GM21367 (cell line): ENCODE results near the gene CCDC148.
"Not testable (repeated sequence)": the region's sequence is repeated elsewhere in the genome, so short reads cannot be mapped to it uniquely, and the experiment has no call there.

Experiments used
- ATAC-seq: cut with Tn5 transposase; IDR thresholded peaks from one replicate; pipeline ENCODE4 v1.9.1; 2021; ENCODE audit not compliant: unreplicated experiment

Gene CCDC148

DNA sequence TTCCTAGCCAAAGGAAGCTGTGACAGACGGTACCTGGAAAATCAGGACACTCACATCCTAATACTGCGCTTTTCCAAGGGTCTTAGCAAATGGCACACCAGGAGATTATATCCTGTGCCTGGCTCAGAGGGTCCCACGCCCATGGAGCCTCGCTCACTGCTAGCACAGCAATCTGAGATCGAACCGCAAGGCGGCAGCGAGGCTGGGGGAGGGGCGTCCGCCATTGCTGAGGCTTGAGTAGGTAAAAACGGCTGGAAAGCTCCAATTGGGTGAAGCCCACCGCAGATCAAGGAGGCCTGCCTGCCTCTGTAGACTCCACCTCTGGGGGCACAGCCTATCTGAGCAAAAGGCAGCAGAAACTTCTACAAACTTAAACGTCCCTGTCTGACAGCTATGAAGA, 22.8 kb downstream of the CCDC148 start:
- not testable (repeated sequence) for ATAC-seq

DNA sequence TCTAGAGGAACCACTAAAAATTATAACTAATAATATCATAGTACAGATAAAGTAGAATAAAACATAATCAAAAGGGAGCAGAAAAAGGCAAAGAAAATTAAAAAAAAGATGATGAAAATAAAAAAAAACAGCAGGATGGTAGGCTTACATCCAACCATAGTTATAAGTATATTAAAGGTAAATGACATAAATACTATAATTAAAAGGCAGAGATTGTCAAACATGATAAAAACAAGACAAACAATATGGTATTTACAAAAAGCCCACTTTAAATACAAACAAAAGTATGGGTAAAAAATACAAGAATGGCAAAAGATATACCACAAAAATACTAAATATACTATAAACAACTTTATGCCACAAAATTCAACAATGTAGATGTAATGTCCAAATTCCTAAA, 24.4 kb downstream of the CCDC148 start:
- ATAC-seq, result no peak

GRCh38 chr2:158414538-158414937, 42.0 kb downstream of the CCDC148 start:
- no peak for ATAC-seq

DNA sequence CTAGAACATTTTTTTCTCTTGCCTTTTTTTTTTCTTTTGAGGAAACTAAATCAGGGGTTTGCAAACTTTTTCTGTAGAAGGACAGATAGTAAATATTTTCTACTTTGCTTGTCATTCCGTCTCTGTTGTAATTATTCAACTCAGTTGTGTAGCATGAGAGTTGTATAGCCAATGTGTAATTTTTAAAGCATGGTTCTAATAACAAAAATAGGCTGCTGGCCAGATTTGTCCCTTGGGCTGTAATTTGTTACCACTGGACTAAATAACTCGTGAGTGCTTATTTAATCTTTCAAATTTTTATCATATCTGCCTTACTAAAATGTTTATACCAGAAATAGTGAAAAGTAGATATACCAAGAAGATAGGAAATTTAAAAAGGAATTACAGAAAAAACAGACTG, 43.0 kb downstream of the CCDC148 start:
- no peak for ATAC-seq

- no peak for ATAC-seq
These were observed 44.3 kb downstream of the CCDC148 start for GRCh38 chr2:158412206-158412605.

- ATAC-seq, result no peak
These were observed 44.8 kb downstream of the CCDC148 start for GRCh38 chr2:158411748-158412147.

GRCh38 chr2:158410132-158410531, 46.4 kb downstream of the CCDC148 start:
- ATAC-seq, result no peak

DNA sequence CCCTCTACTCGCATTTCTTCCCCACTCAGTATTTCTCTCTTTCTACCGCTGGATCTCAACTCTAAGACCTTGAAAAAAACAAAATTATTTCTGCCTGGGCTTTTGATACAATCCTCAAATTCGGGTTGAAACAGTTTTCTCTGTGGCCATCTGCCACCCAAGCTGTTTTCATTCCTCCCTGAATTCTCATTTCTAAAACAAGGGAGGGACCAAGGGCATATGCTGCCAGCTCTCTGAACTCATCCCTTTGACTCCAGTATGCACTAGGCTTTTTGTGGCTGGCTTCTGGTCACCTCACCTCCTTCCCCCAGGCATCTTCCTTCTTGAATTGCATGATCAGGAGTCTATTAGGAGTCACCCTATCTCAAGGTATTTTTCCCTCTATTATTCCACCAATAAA, 49.5 kb downstream of the CCDC148 start:
- no peak for ATAC-seq

DNA sequence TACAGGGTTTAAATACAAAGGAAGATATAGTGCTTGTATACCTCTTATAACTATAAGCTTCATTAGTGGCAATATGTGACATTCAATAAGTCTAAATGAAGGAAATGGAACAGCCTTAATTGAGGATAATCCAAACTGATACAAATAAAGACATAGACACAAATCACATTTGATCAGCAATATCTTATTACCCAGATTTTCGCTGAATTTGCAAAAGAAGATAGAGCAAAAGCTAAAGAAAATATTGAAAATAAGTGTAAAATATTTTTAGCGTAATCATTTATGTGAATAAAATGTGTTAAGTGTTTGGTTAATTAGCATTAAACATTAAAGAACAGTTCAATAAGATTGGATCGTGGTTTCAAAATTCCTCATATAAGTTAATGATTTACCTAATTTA, 51.2 kb downstream of the CCDC148 start:
- no peak for ATAC-seq

DNA sequence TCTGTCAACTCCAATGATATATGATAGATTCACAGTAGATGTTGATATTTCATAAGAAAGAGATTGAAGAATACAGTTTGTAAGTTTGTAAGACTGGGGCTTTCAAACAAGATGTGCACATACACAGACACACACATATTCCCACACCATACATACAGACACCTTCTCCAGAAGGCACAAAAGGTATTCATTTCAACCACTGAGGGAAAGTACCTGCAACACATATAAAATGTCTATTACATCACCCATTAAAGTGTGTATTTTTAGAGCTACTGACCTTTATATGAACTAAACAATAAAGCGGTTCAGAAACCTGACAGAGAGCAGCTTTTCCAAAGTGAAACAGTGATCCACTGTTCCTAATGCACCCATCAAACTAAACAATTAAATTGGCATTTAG, 53.3 kb downstream of the CCDC148 start:
- ATAC-seq, result no peak

DNA sequence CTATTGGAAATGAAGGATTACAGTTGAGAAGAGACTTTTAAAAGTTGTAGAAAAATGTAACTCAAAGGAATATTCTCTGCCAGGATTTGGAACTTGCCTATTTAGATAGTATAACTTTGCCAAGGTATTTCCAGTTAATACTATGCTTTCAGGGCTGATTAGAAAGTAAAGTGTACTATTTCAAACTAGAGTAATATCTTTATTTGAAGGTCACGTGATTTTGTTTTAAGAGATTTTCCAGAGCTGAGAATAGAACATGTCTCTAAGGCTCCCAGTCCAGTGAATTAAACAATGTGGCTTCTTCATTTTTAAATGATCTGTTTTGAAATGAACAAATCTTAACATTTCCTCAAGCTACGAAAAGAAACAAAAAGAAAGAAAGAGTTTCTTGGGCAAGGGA, 53.9 kb downstream of the CCDC148 start:
- ATAC-seq, result no peak

DNA sequence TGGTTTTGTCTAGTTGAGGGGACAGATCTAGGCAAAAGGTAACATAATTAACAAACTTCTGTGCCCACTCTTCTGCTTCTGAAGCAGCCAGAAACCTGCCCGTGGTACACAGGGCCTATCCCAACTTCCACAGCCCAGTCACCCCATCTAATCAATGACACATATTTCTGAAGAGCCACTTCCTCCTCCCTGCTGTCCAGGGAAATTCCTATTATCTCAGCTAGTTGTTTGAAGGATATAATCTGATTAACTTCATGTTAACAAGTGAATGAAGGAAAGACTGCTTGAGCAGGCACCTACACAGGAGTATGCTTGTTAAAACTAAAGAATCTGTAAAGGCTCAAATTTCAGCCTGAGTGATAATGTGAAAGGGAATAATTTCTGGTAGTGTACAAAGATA, 61.4 kb downstream of the CCDC148 start:
- no peak for ATAC-seq

GRCh38 chr2:158394453-158394852, 62.1 kb downstream of the CCDC148 start:
- no peak for ATAC-seq

GRCh38 chr2:158393886-158394285, 62.7 kb downstream of the CCDC148 start:
- ATAC-seq, result no peak

DNA sequence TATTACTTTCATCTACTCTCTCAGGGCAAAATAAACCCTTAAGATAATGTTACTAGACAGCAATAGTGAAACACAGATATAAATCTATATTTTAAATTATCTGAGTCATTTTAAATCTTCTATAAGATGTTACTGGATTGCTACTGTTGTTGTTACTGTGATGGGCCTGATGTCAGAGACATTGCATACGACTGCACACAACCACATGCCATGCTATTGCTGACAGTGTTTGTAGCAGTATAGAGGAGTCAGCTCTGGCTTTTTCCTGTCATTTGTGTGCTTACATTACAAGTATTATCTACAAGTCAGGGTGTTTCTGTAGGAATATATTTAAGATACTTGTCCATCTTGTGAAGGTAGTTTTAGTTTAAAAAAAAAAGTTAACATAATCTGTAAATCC, 63.9 kb downstream of the CCDC148 start:
- no peak for ATAC-seq

GRCh38 chr2:158391876-158392275, 64.7 kb downstream of the CCDC148 start:
- no peak for ATAC-seq

- ATAC-seq, result no peak
These were observed 65.2 kb downstream of the CCDC148 start for GRCh38 chr2:158391361-158391760.

DNA sequence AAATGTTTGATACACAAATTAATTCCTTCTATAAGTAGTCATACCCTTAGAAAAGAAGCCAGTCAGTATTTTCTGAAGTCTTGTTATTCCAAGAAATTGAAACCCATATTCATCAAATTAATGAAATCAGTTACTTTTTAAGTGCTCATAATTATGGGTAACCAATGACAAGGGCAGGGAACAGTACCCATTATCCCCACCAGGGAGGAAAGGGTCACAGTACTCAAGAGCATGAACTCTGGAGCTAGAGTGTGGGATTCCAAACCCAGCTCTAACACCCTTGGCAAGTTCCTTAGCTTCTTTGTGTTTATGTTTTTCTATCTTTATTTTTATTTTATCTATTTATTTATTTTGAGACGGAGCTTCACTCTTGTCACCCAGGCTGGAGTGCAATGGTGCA, 68.4 kb downstream of the CCDC148 start:
- no peak for ATAC-seq

- ATAC-seq, result no peak
These were observed 70.9 kb downstream of the CCDC148 start for GRCh38 chr2:158385646-158386045.

DNA sequence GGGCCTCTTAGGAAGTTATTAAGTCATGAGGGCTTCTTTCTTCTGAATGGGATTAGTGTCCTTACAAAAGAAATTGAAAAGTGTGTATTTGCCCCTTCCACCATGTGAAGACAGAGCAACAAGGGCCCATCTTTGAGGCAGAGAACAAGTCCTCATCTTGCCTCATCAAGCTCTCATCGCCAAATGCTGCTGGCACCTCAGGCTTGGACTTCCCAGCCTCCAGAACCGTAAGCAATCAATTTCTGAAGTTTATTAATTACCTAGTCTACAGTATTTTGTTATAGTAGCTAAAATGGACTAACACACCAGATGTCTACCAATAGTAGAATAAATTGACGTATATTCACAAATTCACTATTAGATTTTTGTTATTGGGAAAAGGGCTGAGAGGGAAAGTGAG, 74.6 kb downstream of the CCDC148 start:
- ATAC-seq, result no peak

DNA sequence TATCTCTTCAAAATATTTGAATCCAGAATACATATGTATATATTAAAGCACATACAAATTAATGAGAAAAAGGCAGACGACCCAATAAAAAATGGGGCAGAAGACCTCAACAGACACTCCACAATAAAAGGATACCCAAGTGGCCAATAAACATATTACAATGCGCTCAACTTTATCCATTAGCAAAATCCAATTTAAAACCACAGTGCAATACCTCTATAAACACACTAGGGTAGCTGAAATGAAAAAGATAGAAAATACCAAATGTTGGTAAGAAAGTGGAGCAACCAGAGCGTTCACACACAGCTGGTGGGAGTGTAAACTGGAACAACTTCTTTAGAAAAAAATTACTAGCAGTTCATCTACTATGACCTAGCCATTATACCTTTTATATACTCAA, 75.3 kb downstream of the CCDC148 start:
- no peak for ATAC-seq

- no peak for ATAC-seq
These were observed 75.8 kb downstream of the CCDC148 start for GRCh38 chr2:158380746-158381145.

DNA sequence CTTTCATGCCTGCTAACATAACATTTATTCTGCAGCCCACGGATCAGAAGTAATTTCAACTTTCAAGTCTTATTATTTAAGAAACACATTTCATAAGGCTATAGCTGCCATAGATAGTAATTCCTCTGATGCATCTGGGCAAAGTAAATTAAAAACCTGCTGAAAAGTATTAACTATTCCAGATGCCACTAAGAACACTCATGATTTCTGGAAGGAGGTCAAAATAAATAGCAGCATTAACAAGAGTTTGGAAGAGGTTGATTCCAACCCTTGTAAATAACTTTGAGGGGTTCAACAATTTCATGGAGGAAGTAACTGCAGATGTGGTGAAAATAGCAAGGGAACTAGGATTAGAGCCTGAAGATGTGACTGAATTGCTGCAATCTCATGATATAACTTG, 77.6 kb downstream of the CCDC148 start:
- ATAC-seq, result no peak

DNA sequence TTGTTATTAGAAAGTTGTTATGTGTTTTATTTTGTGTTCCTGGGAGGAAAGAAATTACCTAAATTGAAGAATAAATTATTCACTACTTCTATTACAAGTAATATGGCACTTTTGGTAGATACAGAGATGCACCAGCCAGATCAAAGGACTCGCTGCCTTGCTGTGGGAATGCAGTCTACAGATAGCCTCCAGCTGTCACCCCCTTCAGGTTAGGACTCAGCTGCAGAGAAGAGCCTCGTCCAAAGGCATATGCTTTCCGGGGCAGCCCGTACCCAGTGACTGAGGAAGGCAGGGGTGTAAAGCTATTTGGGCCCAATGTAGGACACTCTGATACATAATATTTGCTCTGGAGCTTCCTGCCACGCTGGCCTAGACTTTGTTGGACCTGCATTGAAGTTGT, 90.2 kb downstream of the CCDC148 start:
- ATAC-seq, result no peak
